Common myeloid progenitor, CD34-positive (primary cell): Measurements from ENCODE around the gene IL31. TPM values are rescaled to one million over a fixed set of nuclear protein-coding genes. Genes with fewer than 3 reads are reported as not detected.

Source experiments
- CTCF ChIA-PET: fragments of 350-600 bp; sonication (Branson Sonifier 250); formaldehyde crosslinking; loops from one replicate; lab custom pipeline; 2021; ENCODE audit warnings: antibody characterized with exemption; lab: Charles Lee
- POLR2A ChIA-PET: fragments of 350-600 bp; sonication (Branson Sonifier 250); formaldehyde crosslinking; loops from one replicate; lab custom pipeline; 2021; ENCODE audit warnings: antibody characterized with exemption; lab: Charles Lee
- DNase-seq, 3 donors: peaks; one replicate each; pipeline versions ENCODE4 v3.0.0 to v3.0.0-alpha.2; 2013
- H3K27ac ChIP-seq, 2 experiments: 1 replicate in 1 of 2; 2 replicates in 1 of 2; pipeline ENCODE4 v1.7.0; 2013; ENCODE audit warnings: inconsistent platforms in 2 of 2, low read length in 2 of 2, mild to moderate bottlenecking in 2 of 2, low read depth in 1 of 2, moderate library complexity in 1 of 2; ENCODE audit not compliant: severe bottlenecking in 2 of 2, insufficient read depth in 1 of 2, poor library complexity in 1 of 2
- H3K27me3 ChIP-seq, 5 experiments: replicated peaks in 2 of 5; 1 replicate in 3 of 5; 2 replicates in 2 of 5; pipeline versions ENCODE4 v1.6.1 to v1.7.0; 2013; ENCODE audit warnings: low read length in 4 of 5, mild to moderate bottlenecking in 2 of 5, moderate library complexity in 2 of 5, inconsistent platforms in 1 of 5; ENCODE audit not compliant: insufficient read depth in 5 of 5, control insufficient read depth in 4 of 5
- H3K36me3 ChIP-seq, 4 experiments: 1 replicate in 2 of 4; 2 replicates in 2 of 4; pipeline versions ENCODE4 v1.6.1 to v1.7.0; 2013; ENCODE audit warnings: low read length in 3 of 4, control low read depth in 1 of 4, mild to moderate bottlenecking in 1 of 4; ENCODE audit not compliant: control insufficient read depth in 4 of 4, insufficient read depth in 4 of 4
- H3K4me1 ChIP-seq, 4 experiments: 1 replicate in 3 of 4; 2 replicates in 1 of 4; pipeline versions ENCODE4 v1.6.1 to v1.7.1; 2013; ENCODE audit warnings: low read length in 3 of 4, mild to moderate bottlenecking in 3 of 4, control low read depth in 1 of 4, inconsistent platforms in 1 of 4, moderate library complexity in 1 of 4; ENCODE audit not compliant: control insufficient read depth in 4 of 4, insufficient read depth in 4 of 4; ENCODE audit errors: control extremely low read depth in 1 of 4
- H3K4me3 ChIP-seq, 7 experiments: 1 replicate in 4 of 7; 2 replicates in 3 of 7; pipeline versions ENCODE4 v1.5.1 to v1.7.0; 2013; ENCODE audit warnings: mild to moderate bottlenecking in 7 of 7, low read length in 6 of 7, moderate library complexity in 6 of 7, inconsistent platforms in 2 of 7, low read depth in 2 of 7, control low read depth in 1 of 7; ENCODE audit not compliant: insufficient read depth in 4 of 7, control insufficient read depth in 1 of 7; ENCODE audit errors: extremely low read depth in 1 of 7
- H3K9me3 ChIP-seq, 5 experiments: 1 replicate in 4 of 5; 2 replicates in 1 of 5; pipeline versions ENCODE4 v1.6.1 to v1.7.1; 2013; ENCODE audit warnings: low read length in 4 of 5, mild to moderate bottlenecking in 2 of 5, inconsistent platforms in 1 of 5, low read depth in 1 of 5, moderate library complexity in 1 of 5; ENCODE audit not compliant: control insufficient read depth in 4 of 5, insufficient read depth in 2 of 5; ENCODE audit errors: control extremely low read depth in 1 of 5
- WGBS: methylation state at CpG from one replicate; pipeline ENCODE4 v1.1.5; 2013; ENCODE audit not compliant: insufficient coverage; 5-methylcytosine and 5-hydroxymethylcytosine counted together
- polyA plus RNA-seq: library from polyadenylated mRNA; unstranded; fragments of 120-200 nt; gene quantifications from one replicate; pipeline ENCODE4 v1.2.1, GENCODE V29; 2013

IL31 gene
- polyA plus RNA-seq = not detected

DNA sequence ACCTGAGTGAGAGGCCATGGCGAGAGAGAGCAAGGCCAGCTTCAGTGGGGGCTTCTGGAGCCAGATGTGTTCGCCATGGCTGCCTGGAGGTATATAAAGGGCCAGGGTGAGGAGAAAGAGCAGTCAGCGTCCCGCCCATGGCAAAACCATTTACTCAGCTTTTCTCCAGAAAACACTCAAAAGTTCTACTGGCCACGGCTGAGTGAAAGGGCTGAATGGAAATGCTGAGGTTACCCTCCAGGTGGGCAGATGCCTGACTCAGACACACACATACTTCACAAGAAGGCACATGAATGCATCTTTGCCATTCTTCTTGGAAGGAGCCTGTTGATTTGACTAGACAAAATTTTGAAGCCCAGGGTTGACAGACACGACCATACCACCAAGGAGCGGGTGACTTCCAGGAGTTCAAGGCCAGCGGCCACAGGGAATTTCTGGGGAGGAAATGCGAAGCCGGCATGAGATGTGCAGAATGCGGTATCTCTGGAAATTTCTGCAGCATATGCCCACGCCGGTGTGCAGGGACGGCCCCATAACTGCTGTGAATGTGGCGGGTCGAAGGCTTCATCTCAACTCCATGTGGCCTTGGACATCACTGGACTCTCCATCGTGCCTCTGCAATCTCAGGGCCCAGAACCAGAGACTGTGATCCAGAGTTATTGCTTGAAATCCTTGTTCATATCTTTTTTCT is at the start of gene IL31:
TSS of gene IL31 (minus strand) at position 67 of the 691 bp plus-strand sequence. CDS start at position 18, 49 bp downstream.
- no peaks in the 10 kb centered on the region for H3K9me3 ChIP-seq
- no peak for DNase-seq
- POLR2A ChIA-PET = no interaction called here
- 96% methylated on average over 13 of the region's 17 CpGs for WGBS
- no peak within 1 kb of the TSS for H3K4me3 ChIP-seq
- peaks cover 0 to 2% (median 0%) of the 10 kb centered on the region in 5 experiments for H3K27me3 ChIP-seq
- no peaks in the 10 kb centered on the region for H3K4me1 ChIP-seq
- H3K36me3 ChIP-seq = no peaks in the 10 kb centered on the region
- CTCF ChIA-PET = interaction anchor here (1.7 kb wide), 1 partner anchor 17 kb away, joined by 4 read pairs; no protein-coding TSS in a partner anchor
- no peak within 1 kb of the TSS for H3K27ac ChIP-seq

DNA sequence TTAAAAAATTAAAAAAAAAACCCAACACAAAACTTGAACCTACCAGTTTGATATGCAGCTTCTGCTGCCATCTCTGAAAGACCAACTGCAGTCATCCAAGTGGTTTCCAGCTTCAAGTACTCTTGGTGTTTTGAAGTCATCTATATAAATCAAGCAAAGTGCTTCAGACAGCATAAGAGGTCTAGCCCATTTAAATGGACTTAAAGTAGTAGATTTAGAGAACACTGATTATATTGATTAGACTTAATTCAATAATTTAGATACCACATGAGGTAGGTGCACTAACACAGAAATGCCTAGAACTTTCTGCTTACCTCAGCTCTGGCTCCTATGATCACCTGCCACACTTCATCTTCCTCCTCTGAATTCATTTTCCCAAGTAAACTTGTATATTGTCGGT is 42.4 kb upstream of the IL31 start:
- ChIA-PET POLR2A (interaction anchor here (0.5 to 1.0 kb wide), 2 partner anchors 15 to 173 kb away, joined by 3 read pairs; no protein-coding TSS in a partner anchor), CTCF (interaction anchor here (0.8 to 1.2 kb wide), 2 partner anchors 11 to 24 kb away, joined by 3 to 4 read pairs; no protein-coding TSS in a partner anchor)
- no peaks in the 10 kb centered on the region for H3K27me3 ChIP-seq
- H3K4me3 ChIP-seq = no peak overlapping the region
- H3K36me3 ChIP-seq = peaks cover 29 to 81% (median 58%) of the 10 kb centered on the region in 4 experiments
- WGBS = no CpG with 5 or more reads among the region's 1 CpG
- no peaks in the 10 kb centered on the region for H3K9me3 ChIP-seq
- no peak overlapping the region for H3K27ac ChIP-seq
- no peak for DNase-seq
- H3K4me1 ChIP-seq = no peaks in the 10 kb centered on the region

DNA sequence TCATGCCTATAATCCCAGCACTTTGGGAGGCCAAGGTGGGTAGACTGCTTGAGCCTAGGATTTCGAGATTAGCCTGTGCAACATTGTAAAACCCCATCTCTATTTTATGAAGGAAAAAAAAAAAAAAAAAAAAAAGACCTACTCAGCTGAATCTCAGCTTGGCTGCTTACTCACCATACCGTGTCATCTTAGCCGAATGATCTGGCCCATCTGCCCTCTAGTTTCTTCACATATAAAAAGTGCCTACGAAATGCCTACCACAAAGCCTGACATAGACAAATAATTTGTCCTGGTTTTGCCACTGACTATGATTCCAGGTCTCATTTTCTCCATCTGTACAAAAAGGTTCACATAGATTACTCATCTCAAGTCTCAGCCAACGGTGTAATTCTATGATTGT is 41.8 kb upstream of the IL31 start:
- 89% methylated on average over 3 of the region's 5 CpGs for WGBS
- H3K36me3 ChIP-seq = peaks cover 29 to 80% (median 59%) of the 10 kb centered on the region in 4 experiments
- H3K27ac ChIP-seq = no peak overlapping the region
- no peaks in the 10 kb centered on the region for H3K9me3 ChIP-seq
- H3K27me3 ChIP-seq = no peaks in the 10 kb centered on the region
- ChIA-PET POLR2A (no interaction called here), CTCF (interaction anchor here (0.6 to 1.2 kb wide), 4 partner anchors 8 to 29 kb away, joined by 3 to 4 read pairs (median 4); no protein-coding TSS in a partner anchor)
- DNase-seq = no peak
- H3K4me3 ChIP-seq = no peak overlapping the region
- no peaks in the 10 kb centered on the region for H3K4me1 ChIP-seq

DNA sequence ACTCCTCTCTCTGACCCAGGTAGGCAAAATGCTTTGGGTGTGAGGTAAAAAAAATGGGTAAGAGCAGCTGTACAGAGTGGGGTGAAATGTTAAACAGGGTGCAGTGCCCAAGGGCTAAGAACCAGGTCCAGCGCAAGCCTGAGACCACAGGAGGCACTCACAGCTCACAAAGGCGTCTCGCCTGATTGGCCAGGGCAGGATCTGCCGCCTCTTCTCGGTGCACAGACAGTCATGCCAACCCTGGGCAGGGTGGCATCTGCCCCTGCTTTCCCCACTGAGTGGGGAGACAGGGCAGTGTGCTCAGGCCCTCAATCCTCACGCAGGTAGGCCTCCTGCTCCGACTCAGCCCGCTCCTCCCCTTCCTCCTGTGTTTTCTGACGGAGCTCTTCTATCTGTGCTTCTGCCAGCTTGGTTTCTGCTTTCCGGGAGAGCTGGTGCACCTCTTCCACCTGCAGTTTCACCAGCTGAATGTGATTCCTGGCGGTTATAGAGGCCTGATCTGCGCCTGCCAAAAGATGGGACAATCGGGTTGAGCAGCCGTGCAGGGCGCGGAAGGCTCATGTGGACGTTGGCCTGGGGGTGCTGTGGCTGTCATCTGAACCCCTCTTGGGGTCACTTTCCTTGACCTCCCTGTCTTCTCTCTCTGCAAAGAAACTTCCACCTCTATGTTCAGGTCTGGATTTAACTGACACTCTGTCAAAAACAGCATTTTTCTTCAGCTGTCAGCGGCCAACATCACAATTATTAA is 34.2 kb upstream of the IL31 start:
- DNase-seq = no peak
- 95% methylated on average over 15 of the region's 18 CpGs for WGBS
- peaks cover 0 to 31% (median 8%) of the 10 kb centered on the region in 5 experiments for H3K27me3 ChIP-seq
- ChIA-PET POLR2A (no interaction called here), CTCF (interaction anchor here (0.5 to 3.9 kb wide), 4 partner anchors 13 to 221 kb away, joined by 3 to 15 read pairs (median 3); no protein-coding TSS in a partner anchor)
- no peak overlapping the region for H3K4me3 ChIP-seq
- H3K36me3 ChIP-seq = peaks cover 11 to 53% (median 42%) of the 10 kb centered on the region in 4 experiments
- H3K27ac ChIP-seq = no peak overlapping the region
- H3K9me3 ChIP-seq = no peaks in the 10 kb centered on the region
- H3K4me1 ChIP-seq = peaks cover 0 to 19% (median 11%) of the 10 kb centered on the region in 4 experiments

DNA sequence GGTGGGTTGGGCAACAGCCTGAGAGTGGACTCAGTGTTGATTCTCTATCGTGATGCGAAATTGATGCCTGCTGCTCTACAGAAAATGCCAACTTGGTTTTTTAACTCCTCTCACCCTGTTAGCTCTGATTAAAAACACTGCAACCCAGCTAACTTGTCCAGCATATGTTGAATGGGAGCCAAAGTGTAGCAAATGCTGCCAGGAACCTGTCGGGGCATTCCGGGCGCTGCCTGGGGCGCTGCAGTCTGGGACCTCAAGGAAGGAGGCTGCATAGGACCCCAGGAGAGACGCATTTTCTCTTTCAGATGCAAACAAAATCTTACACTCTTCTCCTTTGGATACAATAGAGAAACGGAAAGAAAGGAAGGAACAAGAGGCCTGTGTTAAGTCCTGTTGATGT is 33.4 kb upstream of the IL31 start:
- no peak for DNase-seq
- H3K36me3 ChIP-seq = peaks cover 8 to 46% (median 36%) of the 10 kb centered on the region in 4 experiments
- H3K4me1 ChIP-seq = peaks cover 0 to 24% (median 16%) of the 10 kb centered on the region in 4 experiments
- POLR2A ChIA-PET = interaction anchor here (1.5 kb wide), 1 partner anchor 18 kb away, joined by 3 read pairs; no protein-coding TSS in a partner anchor
- H3K27ac ChIP-seq = no peak overlapping the region
- CTCF ChIA-PET = interaction anchor here (1.0 kb wide), 1 partner anchor 79 kb away, joined by 3 read pairs; no protein-coding TSS in a partner anchor
- 100% methylated on average over 4 of the region's 8 CpGs for WGBS
- no peak overlapping the region for H3K4me3 ChIP-seq
- H3K9me3 ChIP-seq = no peaks in the 10 kb centered on the region
- peaks cover 3 to 40% (median 13%) of the 10 kb centered on the region in 5 experiments for H3K27me3 ChIP-seq

DNA sequence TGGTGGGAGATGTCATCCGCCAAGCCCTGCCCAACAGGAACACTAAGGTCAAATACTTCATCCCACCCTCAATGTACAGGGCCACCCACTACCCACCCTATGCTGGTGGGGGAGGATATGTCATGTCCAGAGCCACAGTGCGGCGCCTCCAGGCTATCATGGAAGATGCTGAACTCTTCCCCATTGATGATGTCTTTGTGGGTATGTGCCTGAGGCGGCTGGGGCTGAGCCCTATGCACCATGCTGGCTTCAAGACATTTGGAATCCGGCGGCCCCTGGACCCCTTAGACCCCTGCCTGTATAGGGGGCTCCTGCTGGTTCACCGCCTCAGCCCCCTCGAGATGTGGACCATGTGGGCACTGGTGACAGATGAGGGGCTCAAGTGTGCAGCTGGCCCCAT is 33.0 kb upstream of the IL31 start:
- Histone ChIP-seq H3K27me3 (peaks cover 7 to 43% (median 15%) of the 10 kb centered on the region in 5 experiments), H3K36me3 (peaks cover 6 to 44% (median 34%) of the 10 kb centered on the region in 4 experiments), H3K27ac (no peak overlapping the region), H3K4me3 (no peak overlapping the region), H3K9me3 (no peaks in the 10 kb centered on the region), H3K4me1 (peaks cover 0 to 24% (median 16%) of the 10 kb centered on the region in 4 experiments)
- ChIA-PET POLR2A (interaction anchor here (1.5 kb wide), 1 partner anchor 18 kb away, joined by 3 read pairs; no protein-coding TSS in a partner anchor), CTCF (no interaction called here)
- DNase-seq = no peak
- 98% methylated on average over 5 of the region's 8 CpGs for WGBS
